NT2/D1 (cell line): Measurements from ENCODE around the gene TMEM114.

Source experiments
- YY1 ChIP-seq: IDR thresholded peaks from 2 replicates; pipeline ENCODE4 v1.6.1; 2011; ENCODE audit not compliant: insufficient read length, insufficient read depth
- ZNF274 ChIP-seq: IDR thresholded peaks from 2 replicates; pipeline ENCODE4 v1.6.1; 2011; ENCODE audit warnings: mild to moderate bottlenecking, low read depth, low read length

DNA sequence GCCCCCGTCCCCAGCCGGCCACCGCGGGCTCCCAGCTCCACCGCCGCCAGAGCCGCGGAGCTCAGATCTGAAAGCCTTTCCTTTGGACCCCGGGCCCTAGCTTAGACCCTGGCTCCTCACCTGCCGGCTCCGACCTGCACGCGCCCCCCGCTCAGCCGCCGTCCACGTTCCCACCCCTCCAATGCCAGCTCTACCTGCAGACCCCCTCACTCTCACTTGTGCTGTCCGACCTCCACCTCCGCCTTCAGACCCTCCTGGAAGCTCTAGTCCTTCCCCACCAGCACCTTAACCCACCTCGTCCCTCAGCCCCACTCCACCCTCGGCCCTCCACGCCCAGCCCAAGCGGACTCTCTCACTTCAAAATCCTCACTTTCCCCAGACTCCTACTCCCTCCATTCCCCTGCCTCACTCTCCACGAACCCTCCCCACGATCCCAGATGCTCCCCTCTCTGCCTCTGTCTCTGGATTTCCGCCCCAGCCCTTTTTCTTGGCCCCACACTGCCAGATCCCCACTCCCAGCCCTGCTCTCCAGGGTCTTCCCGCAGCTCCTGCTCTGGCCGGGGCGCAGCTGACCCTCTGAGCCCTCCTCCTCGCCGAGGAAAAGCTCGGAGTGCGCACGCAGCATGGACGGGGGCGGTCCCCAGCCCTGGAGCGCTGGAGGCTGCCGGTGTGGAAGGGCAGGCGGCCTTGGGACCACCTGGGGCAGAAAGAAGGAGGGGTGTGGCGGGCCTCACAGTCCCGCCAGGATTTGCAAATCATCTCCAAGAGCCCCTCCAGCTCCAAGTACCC is at the start of gene TMEM114:
- TF ChIP-seq ZNF274 = no peak
- no peak for TF ChIP-seq YY1
